Spinal cord (tissue), 10 donors: Measurements from ENCODE around the gene CHIC2. TPM values are rescaled to one million over a fixed set of nuclear protein-coding genes. Genes with fewer than 3 reads are reported as not detected.

ENCODE experiments used
- DNase-seq, 6 donors: peaks; one replicate each; pipeline versions ENCODE4 v3.0.0 to v3.0.0-alpha.2; 2013 to 2015; ENCODE audit warnings: low spot score in 6 of 6, low read depth in 4 of 6
- H3K27ac ChIP-seq: one replicate; pipeline ENCODE4 v1.5.1; 2013; ENCODE audit warnings: low read depth, low read length, control low read depth
- H3K27me3 ChIP-seq: one replicate; pipeline ENCODE4 v1.6.1; 2013; ENCODE audit warnings: low read length; ENCODE audit not compliant: control insufficient read depth, insufficient read depth
- H3K36me3 ChIP-seq: one replicate; pipeline ENCODE4 v1.6.1; 2013; ENCODE audit warnings: low read length; ENCODE audit not compliant: control insufficient read depth, insufficient read depth
- H3K4me1 ChIP-seq: one replicate; pipeline ENCODE4 v1.6.1; 2013; ENCODE audit warnings: low read length; ENCODE audit not compliant: control insufficient read depth, insufficient read depth
- H3K4me3 ChIP-seq: one replicate; pipeline ENCODE4 v1.5.1; 2013; ENCODE audit warnings: low read depth, low read length, control low read depth
- H3K9me3 ChIP-seq: one replicate; pipeline ENCODE4 v1.6.1; 2013; ENCODE audit warnings: low read length; ENCODE audit not compliant: control insufficient read depth, insufficient read depth
- WGBS: methylation state at CpG from one replicate; pipeline ENCODE4 v1.1.5; 2013; ENCODE audit warnings: missing lambda C conversion rate; ENCODE audit not compliant: insufficient coverage; 5-methylcytosine and 5-hydroxymethylcytosine counted together
- polyA plus RNA-seq, 2 donors: library from polyadenylated mRNA; unstranded; fragments of 120-200 nt; gene quantifications; one replicate each; pipeline ENCODE4 v1.2.1, GENCODE V29; 2013; ENCODE audit not compliant: insufficient read length in 2 of 2
- total RNA-seq, 2 donors: library from RNA; depleted of rRNA in 1 of 2; stranded (reverse); fragments of 120-200 nt in 1 of 2; fragments of >200 nt in 1 of 2; gene quantifications; one replicate each; pipeline versions ENCODE4 v1.2.3 to v1.2.4, GENCODE V29; 2013 to 2014
- donor health status: healthy.

Gene CHIC2
- total and polyA plus RNA-seq, 4 donors = 21.0 to 39.5 (median 27.5) TPM

DNA sequence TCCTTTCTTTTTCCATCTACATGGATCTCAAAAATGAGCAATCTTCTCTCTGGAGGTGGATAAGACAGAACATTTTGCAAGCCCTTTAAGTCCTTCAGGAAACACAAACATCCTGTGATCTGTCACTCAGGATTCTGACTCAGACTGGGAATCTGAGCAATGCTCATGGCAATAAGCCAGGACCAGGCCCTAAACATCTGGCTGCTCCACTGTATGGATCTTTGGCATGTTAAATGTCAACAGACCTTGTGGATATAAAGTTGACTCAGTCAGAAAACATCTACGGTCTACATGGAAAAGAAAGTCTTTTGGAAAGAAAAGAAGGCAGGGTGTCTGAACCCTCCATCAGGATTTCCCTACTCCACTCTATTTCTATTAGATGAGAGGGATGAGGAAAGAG lies 17.8 kb upstream of the CHIC2 start:
- Histone ChIP-seq H3K36me3 (no peaks in the 10 kb centered on the region), H3K9me3 (no peaks in the 10 kb centered on the region), H3K27ac (no peak overlapping the region), H3K4me3 (no peak overlapping the region), H3K27me3 (no peaks in the 10 kb centered on the region), H3K4me1 (no peaks in the 10 kb centered on the region)
- no CpG with 5 or more reads among the region's 1 CpG for WGBS
- DNase-seq = no peak

DNA sequence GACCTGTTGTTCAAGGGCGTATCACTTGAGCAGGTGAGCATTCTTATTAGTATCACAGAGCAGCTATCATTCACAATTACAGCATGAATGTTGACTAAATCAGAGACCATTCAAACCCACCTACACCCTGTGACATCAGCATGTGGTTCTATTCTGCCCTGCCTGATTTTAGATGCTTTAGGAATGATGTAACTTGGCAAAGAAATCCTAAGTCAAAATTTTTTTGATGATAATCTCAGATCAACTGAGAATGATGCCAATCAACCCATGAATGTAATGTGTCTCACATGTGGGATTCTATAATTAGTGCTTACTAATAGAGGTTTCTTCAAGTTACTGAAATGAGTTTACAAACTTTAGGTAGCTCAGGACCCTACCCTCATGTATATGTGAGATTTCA lies 13.4 kb upstream of the CHIC2 start:
- Histone ChIP-seq H3K9me3 (no peaks in the 10 kb centered on the region), H3K4me1 (no peaks in the 10 kb centered on the region), H3K4me3 (no peak overlapping the region), H3K27me3 (no peaks in the 10 kb centered on the region), H3K27ac (no peak overlapping the region), H3K36me3 (no peaks in the 10 kb centered on the region)
- 80% methylated on average over 1 of the region's 1 CpG for WGBS
- DNase-seq = no peak

DNA sequence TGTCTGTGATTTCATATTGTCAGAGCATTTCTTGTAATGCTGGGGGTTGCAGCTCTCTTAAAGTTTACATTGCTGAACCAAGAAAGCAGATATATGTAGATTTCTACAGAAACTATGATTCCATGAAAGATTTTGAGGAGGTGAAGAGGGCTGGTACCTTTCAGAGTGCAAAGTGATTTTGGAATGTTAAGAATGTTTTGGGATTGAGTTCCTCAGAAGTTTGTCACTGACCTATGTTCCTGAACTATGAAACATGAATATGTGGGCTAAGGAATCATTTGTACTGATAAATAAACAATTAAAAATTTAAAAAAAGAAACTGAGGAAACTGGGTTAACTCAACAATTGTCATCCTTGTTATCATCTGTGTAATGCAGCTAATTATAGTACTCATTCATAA lies 12.3 kb upstream of the CHIC2 start:
- Histone ChIP-seq H3K27me3 (no peaks in the 10 kb centered on the region), H3K4me1 (no peaks in the 10 kb centered on the region), H3K36me3 (no peaks in the 10 kb centered on the region), H3K9me3 (no peaks in the 10 kb centered on the region), H3K4me3 (no peak overlapping the region), H3K27ac (no peak overlapping the region)
- DNase-seq = no peak

GRCh38 chr4:54074381-54074780 lies 10.0 kb upstream of the CHIC2 start:
- Histone ChIP-seq H3K4me1 (no peaks in the 10 kb centered on the region), H3K27me3 (no peaks in the 10 kb centered on the region), H3K36me3 (no peaks in the 10 kb centered on the region), H3K9me3 (no peaks in the 10 kb centered on the region), H3K27ac (no peak overlapping the region), H3K4me3 (no peak overlapping the region)
- DNase-seq = no peak

GRCh38 chr4:54073271-54073880 lies 9.0 kb upstream of the CHIC2 start:
- Histone ChIP-seq H3K4me1 (no peaks in the 10 kb centered on the region), H3K9me3 (no peaks in the 10 kb centered on the region), H3K27me3 (no peaks in the 10 kb centered on the region), H3K4me3 (no peak overlapping the region), H3K36me3 (no peaks in the 10 kb centered on the region), H3K27ac (no peak overlapping the region)
- DNase-seq = no peak
- no CpG with 5 or more reads among the region's 2 CpGs for WGBS

DNA sequence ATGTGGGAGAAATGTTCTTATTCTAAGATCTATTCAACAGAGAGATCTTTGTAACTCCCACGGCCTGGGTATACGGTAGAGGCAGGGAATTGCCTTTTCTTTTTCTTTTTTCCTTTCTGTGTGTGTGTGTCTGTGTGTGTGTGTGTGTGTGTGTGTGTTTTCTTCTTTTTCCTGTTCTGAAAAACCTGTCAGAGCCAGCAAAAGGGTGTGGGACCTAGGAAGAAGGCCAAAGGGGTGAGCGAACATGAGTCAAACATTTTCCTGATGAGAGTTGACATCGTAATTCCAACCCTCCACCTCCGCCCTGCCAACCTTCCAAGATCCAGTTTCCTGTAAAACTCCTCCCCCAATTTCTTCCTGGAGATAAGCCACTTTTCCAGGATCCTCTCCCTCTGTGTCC lies 2.8 kb upstream of the CHIC2 start:
- WGBS = 96% methylated on average over 2 of the region's 5 CpGs
- no peaks in the 10 kb centered on the region for H3K9me3 ChIP-seq
- H3K4me3 ChIP-seq = no peak overlapping the region
- H3K36me3 ChIP-seq = no peaks in the 10 kb centered on the region
- H3K27me3 ChIP-seq = no peaks in the 10 kb centered on the region
- DNase-seq = peak in 1 of 6 donors; percentile 12
- no peaks in the 10 kb centered on the region for H3K4me1 ChIP-seq
- no peak overlapping the region for H3K27ac ChIP-seq

DNA sequence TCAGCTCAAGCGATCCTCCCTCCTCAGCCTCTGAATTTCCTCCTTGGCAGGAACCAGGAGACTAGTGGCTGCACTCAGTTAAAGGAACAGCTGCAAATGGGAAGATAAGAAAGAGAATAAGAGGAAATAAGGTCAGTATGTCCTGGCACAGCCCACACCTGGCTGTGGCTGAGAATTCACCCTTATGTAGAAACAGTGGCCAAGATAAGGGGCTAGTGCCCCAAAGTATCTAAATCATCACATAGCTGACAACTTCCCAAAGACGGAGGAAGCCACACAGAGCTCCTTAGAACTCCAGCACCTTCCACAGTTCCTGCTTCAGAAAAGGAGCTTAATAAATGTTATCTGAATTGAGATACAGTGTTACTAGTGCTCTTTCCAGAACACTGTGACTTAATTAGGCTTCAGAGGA lies 2.3 kb upstream of the CHIC2 start:
- H3K4me1 ChIP-seq = no peaks in the 10 kb centered on the region
- no peak for DNase-seq
- H3K36me3 ChIP-seq = no peaks in the 10 kb centered on the region
- no peak overlapping the region for H3K27ac ChIP-seq
- H3K4me3 ChIP-seq = no peak overlapping the region
- no peaks in the 10 kb centered on the region for H3K27me3 ChIP-seq
- no CpG with 5 or more reads among the region's 2 CpGs for WGBS
- H3K9me3 ChIP-seq = no peaks in the 10 kb centered on the region

- Histone ChIP-seq H3K27me3 (no peaks in the 10 kb centered on the region), H3K36me3 (no peaks in the 10 kb centered on the region), H3K9me3 (no peaks in the 10 kb centered on the region), H3K4me1 (no peaks in the 10 kb centered on the region), H3K4me3 (no peak overlapping the region), H3K27ac (no peak overlapping the region)
- 100% methylated on average over 1 of the region's 2 CpGs for WGBS
- no peak for DNase-seq
Measured at GRCh38 chr4:54066088-54066415, 1.6 kb upstream of the CHIC2 start.

DNA sequence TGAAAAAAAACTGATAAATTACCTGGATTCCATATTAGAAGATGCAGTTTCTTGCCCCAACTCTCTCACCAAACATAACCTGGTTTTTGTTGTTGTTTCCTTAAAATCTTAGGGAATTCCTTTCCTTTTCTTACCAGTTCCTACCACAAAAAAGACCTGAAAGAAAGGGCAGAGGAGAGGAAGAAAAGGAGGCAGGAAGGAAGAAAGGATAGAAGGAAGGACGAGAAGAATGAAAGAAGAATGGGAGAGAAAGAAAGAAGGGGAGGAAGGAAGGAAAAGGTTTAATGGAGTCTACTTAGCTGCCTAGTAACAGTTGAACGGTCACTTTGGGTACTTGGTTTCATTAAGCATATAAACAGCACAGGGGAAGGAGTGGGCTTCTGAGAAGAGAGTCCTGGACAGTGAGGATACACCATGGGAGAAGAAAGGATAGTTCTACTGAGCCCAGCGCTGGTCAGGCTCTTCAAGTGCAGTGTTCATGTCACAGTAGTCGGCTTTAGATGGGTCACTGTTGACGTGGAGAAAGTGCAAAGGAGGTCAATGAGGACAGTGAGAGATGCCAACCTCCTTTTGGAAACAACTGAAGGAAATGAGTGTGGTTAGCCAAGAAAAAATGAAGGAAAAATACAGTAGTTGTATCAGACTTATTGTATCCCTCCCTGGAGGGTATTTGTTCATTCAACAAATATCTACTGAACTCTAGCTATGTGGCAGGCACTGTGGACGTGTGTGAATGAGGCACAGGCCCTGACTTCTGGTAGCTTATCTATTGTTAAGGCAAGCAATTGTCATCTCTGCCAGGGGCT lies 1.1 kb upstream of the CHIC2 start:
- Histone ChIP-seq H3K27me3 (no peaks in the 10 kb centered on the region), H3K27ac (peak overlapping the region; percentile 83), H3K4me3 (peak overlapping the region; percentile 63), H3K4me1 (no peaks in the 10 kb centered on the region), H3K36me3 (no peaks in the 10 kb centered on the region), H3K9me3 (no peaks in the 10 kb centered on the region)
- WGBS = 61% methylated on average over 6 of the region's 6 CpGs
- no peak for DNase-seq

GRCh38 chr4:54063737-54064316 lies 578 bp downstream of the CHIC2 start:
- DNase-seq = peak in 5 of 6 donors; percentile 7 to 60 (median 40)
- 0% methylated on average over 36 of the region's 38 CpGs for WGBS

More at GRCh38 chr4:54063737-54064316, 578 bp downstream of the CHIC2 start:
- Histone ChIP-seq H3K27me3 (no peaks in the 10 kb centered on the region), H3K4me3 (peak overlapping the region; percentile 85), H3K4me1 (peaks cover 4% of the 10 kb centered on the region), H3K27ac (peak overlapping the region; percentile 67), H3K36me3 (no peaks in the 10 kb centered on the region), H3K9me3 (no peaks in the 10 kb centered on the region)
